Measurements from ENCODE around the gene AMELX. TPM values are rescaled to one million over a fixed set of nuclear protein-coding genes. Genes with fewer than 3 reads are reported as not detected.

AMELX gene
- not detected in 2 replicates for total RNA-seq

DNA sequence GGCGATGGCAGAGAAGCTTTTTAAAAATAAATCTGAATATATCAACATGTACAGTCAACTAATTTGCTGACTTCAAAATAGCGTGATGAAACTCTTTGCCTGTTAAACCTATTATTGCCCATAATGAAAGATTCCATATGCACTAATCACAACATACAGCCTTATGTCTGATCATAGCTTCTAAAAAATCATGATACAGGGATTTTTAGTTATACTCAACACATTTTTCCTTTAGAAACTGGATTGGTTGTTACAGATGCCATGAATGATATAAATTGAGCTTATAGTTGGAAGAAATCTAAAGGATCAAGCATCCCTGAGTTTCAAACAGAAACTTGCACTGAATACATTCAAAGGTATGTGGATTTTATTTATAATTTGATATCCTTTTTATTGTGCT lies at the start of gene AMELX:
AMELX (plus strand) TSS at position 301 of the 400 bp plus-strand sequence. CDS start 1,376 bp downstream, outside the sequence.

Other genes with a start within 250 kb of the AMELX start
- 14.6 and 17.3 TPM in 2 replicates for gene HCCS, start 182.1 kb upstream of the AMELX start, total RNA-seq

Data from cardiac atrium fibroblast (primary cell).